Measurements from ENCODE around the gene MRPS18A. TPM values are rescaled to one million over a fixed set of nuclear protein-coding genes. Genes with fewer than 3 reads are reported as not detected.

Gene MRPS18A
- total and polyA plus RNA-seq, 2 of the 13 experiments (the other 11 are each of a cell fraction or from before 2014, with no cell fraction given), result 87.8 to 89.1 TPM

GRCh38 chr6:43629104-43629504 is 58.5 kb downstream of the MRPS18A start, which contains the start of gene GTPBP2 (continued):
- TF ChIP-seq HOXA7 (CRISPR knock-in tag; IDR thresholded peaks at IDR 0.05) (no peak), SMYD3 (CRISPR knock-in tag; IDR thresholded peaks at IDR 0.05) (no peak), ZNF598 (CRISPR knock-in tag; IDR thresholded peaks at IDR 0.05; ENCODE audit: borderline replicate concordance) (no peak), HMGA1 (CRISPR knock-in tag; conservative IDR thresholded peaks at IDR 0.05) (no peak), THAP8 (CRISPR knock-in tag; IDR thresholded peaks at IDR 0.05; ENCODE audit: borderline replicate concordance) (no peak), POGZ (CRISPR knock-in tag; IDR thresholded peaks at IDR 0.05) (peak; percentile 12; the same call in 1 of the 2 replicates), MYPOP (CRISPR knock-in tag; IDR thresholded peaks at IDR 0.05) (no peak), REST (IDR thresholded peaks at IDR 0.05; ENCODE audit: borderline replicate concordance in 1 of 2, low read depth in 1 of 2, low read length in 2 of 2) (no peak), ZNF577 (CRISPR knock-in tag; IDR thresholded peaks at IDR 0.05; ENCODE audit: borderline replicate concordance, low read depth) (no peak), ZNF20 (CRISPR knock-in tag; IDR thresholded peaks at IDR 0.05) (no peak), XRCC5 (optimal IDR thresholded peaks at IDR 0.05; ENCODE audit: low read length) (no peak), YY1 (IDR thresholded peaks at IDR 0.05; ENCODE audit: insufficient read depth, insufficient replicate concordance, low read depth, low read length) (peak; percentile 69), ZNF296 (CRISPR knock-in tag; conservative IDR thresholded peaks at IDR 0.05) (no peak), ZNF251 (CRISPR knock-in tag; IDR thresholded peaks at IDR 0.05) (no peak), ZFP36 (IDR thresholded peaks at IDR 0.05; ENCODE audit: borderline replicate concordance, low read depth, low read length, partially characterized antibody) (no peak), SMARCE1 (IDR thresholded peaks at IDR 0.05; ENCODE audit: borderline replicate concordance) (no peak), SSRP1 (CRISPR knock-in tag; IDR thresholded peaks at IDR 0.05) (no peak), IKZF4 (CRISPR knock-in tag; IDR thresholded peaks at IDR 0.05; ENCODE audit: borderline replicate concordance, low read depth, not compliant biosample characterization) (no peak), TMF1 (CRISPR knock-in tag; IDR thresholded peaks at IDR 0.05; ENCODE audit: low read depth) (no peak), MIER3 (CRISPR knock-in tag; IDR thresholded peaks at IDR 0.05; ENCODE audit: borderline replicate concordance) (peak; percentile 63; the same call in 1 of the 2 replicates), NR2F2 (IDR thresholded peaks at IDR 0.05; ENCODE audit: borderline replicate concordance, low read depth) (no peak), SMAD3 (CRISPR knock-in tag; IDR thresholded peaks at IDR 0.05) (no peak), MIXL1 (CRISPR knock-in tag; IDR thresholded peaks at IDR 0.05) (0 out of 2 replicates have a peak, but pooled peaks have one; percentile 10), MAF1 (CRISPR knock-in tag; IDR thresholded peaks at IDR 0.05; ENCODE audit: borderline replicate concordance) (no peak), ZNF121 (CRISPR knock-in tag; IDR thresholded peaks at IDR 0.05) (no peak)
- TF ChIP-seq, protein P1, sequence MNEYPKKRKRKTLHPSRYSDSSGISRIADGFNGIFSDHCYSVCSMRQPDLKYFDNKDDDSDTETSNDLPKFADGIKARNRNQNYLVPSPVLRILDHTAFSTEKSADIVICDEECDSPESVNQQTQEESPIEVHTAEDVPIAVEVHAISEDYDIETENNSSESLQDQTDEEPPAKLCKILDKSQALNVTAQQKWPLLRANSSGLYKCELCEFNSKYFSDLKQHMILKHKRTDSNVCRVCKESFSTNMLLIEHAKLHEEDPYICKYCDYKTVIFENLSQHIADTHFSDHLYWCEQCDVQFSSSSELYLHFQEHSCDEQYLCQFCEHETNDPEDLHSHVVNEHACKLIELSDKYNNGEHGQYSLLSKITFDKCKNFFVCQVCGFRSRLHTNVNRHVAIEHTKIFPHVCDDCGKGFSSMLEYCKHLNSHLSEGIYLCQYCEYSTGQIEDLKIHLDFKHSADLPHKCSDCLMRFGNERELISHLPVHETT (CRISPR knock-in tag; conservative IDR thresholded peaks at IDR 0.05), result 0 out of 2 replicates have a peak, but pooled peaks have one; percentile 35

All from HepG2 (cell line).